ENCODE measurements around the gene CCL2. TPM values are rescaled to one million over a fixed set of nuclear protein-coding genes. Genes with fewer than 3 reads are reported as not detected.

The CCL2 gene
- total and polyA plus RNA-seq, 2 of the 8 experiments (the other 6 are each of a cell fraction or from before 2014, with no cell fraction given): 3.0 to 3.7 TPM

DNA sequence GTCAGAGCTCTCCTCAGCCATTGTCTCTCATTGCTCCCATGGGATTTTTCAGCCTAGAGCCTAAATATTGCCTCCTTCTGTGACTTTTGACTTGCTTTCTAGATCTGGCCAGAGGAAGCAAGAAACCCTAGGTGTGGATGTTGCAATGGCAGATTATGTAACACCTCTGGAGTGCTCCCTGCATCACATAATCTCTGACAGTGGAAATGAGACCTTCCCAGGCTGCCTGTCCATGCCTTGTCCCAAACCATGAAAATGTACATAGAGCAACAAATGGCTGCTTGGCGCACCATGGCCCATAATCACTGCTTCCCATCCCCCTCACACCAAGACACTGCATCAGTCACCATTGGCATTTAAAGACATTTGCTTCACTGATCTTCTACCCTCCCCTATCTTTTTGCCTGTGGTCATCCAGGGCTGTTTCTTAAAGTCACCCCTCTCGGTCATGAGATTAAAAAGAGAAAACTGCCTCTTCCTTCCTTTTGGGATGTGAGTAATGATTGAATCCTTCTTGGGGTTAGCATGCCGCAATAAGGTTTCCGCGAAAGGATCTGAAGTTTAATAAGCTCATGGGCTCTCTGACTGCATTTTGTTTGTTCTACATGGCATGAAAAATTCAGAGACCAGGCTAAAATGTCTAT is 34.2 kb upstream of the CCL2 start:
- H3K4me2 ChIP-seq (ENCODE audit: insufficient read depth in 1 of 2, low read depth in 2 of 2, low read length in 2 of 2): no peak overlapping the region
- CTCF ChIA-PET (ENCODE audit: partially characterized antibody): interaction anchor here (1.0 to 3.1 kb wide), 4 partner anchors 20 to 140 kb away, joined by 3 to 17 read pairs (median 8); no protein-coding TSS in a partner anchor

More for the DNA sequence above, 34.2 kb upstream of the CCL2 start:
- Histone ChIP-seq H2AK5ac (ENCODE audit: low read depth, low read length) (no peak overlapping the region), H4K8ac (ENCODE audit: extremely low read depth, insufficient read depth, low read length) (no peak overlapping the region), H3K27ac (ENCODE audit: low read depth, low read length) (no peak overlapping the region), H2BK120ac (replicated peaks; ENCODE audit: low read depth, low read length) (no peak overlapping the region), H3K23ac (ENCODE audit: insufficient read length) (no peak overlapping the region), H3K4me1 (replicated peaks in 1 of 4; ENCODE audit: control insufficient read depth in 3 of 4, insufficient read depth in 4 of 4, low read length in 3 of 4) (no peaks in the 10 kb centered on the region), H3K79me2 (ENCODE audit: control insufficient read depth in 1 of 2, insufficient read depth in 2 of 2, low read length in 2 of 2) (no peaks in the 10 kb centered on the region), H3K36me3 (ENCODE audit: control insufficient read depth in 2 of 4, insufficient read depth in 4 of 4, low read length in 3 of 4) (no peaks in the 10 kb centered on the region), H3K56ac (replicated peaks; ENCODE audit: insufficient read length, low read depth, low read length) (no peak overlapping the region), H2BK5ac (ENCODE audit: low read depth, low read length) (no peak overlapping the region; the same call in 1 of the 2 replicates), H3K27me3 (replicated peaks in 1 of 4; ENCODE audit: control insufficient read depth in 3 of 4, extremely low read depth in 1 of 4, insufficient read depth in 3 of 4, low read length in 3 of 4) (no peaks in the 10 kb centered on the region), H3K23me2 (ENCODE audit: low read depth, low read length) (no peaks in the 10 kb centered on the region), H4K91ac (replicated peaks; ENCODE audit: insufficient read length, low read length) (no peak overlapping the region), H2BK20ac (ENCODE audit: low read length) (0 out of 2 replicates have a peak overlapping the region, but pooled peaks have one; percentile 40), H3K4ac (replicated peaks; ENCODE audit: insufficient read length, low read depth, low read length) (no peak overlapping the region), H3K4me3 (ENCODE audit: extremely low read depth in 1 of 4, insufficient read depth in 2 of 4, low read depth in 3 of 4, low read length in 4 of 4) (no peak overlapping the region), H4K20me1 (replicated peaks in 1 of 2; ENCODE audit: control insufficient read depth in 1 of 2, insufficient read depth in 2 of 2, low read length in 2 of 2) (no peaks in the 10 kb centered on the region), H3K14ac (ENCODE audit: insufficient read length) (no peak overlapping the region), H2AFZ (ENCODE audit: low read length) (no peak overlapping the region), H3K79me1 (ENCODE audit: low read depth, low read length) (no peaks in the 10 kb centered on the region), H3K9ac (replicated peaks in 1 of 4; ENCODE audit: extremely low read depth in 1 of 4, low read depth in 3 of 4, low read length in 3 of 4) (no peak overlapping the region), H2BK15ac (ENCODE audit: low read length) (no peak overlapping the region), H3K18ac (ENCODE audit: extremely low read depth, low read length) (no peak overlapping the region), H3K9me3 (ENCODE audit: insufficient read depth in 2 of 2, low read depth in 1 of 2, low read length in 1 of 2) (peaks cover 0 to 1% of the 10 kb centered on the region in 2 experiments; a peak in 2 of 4 replicates), H2BK12ac (ENCODE audit: low read depth, low read length) (no peak overlapping the region), H4K5ac (ENCODE audit: insufficient read length, low read depth, low read length) (no peak overlapping the region)
- WGBS, 2 experiments (ENCODE audit: extremely low coverage in 1 of 2, insufficient coverage in 1 of 2, insufficient read length in 1 of 2, insufficient replicate concordance in 2 of 2, low coverage in 1 of 2, low lambda C conversion rate in 2 of 2, missing lambda C conversion rate in 1 of 2): 94% methylated on average over 5 of the region's 5 CpGs; no CpG with 5 or more reads in 1 of the 2 experiments
- POLR2A ChIA-PET (ENCODE audit: partially characterized antibody): no interaction called here
- FAIRE-seq: no peak
- DNase-seq (ENCODE audit: low read depth in 1 of 2, low spot score in 2 of 2): no peak
- TF ChIP-seq POLR2A (IDR thresholded peaks at IDR 0.05; ENCODE audit: control extremely low read depth in 1 of 2, low read depth in 2 of 2, low read length in 2 of 2) (no peak), RNF2 (IDR thresholded peaks at IDR 0.05; ENCODE audit: borderline replicate concordance, low read depth, low read length, missing control alignments, poor library complexity, severe bottlenecking) (no peak), POLR2AphosphoS5 (IDR thresholded peaks at IDR 0.05; ENCODE audit: low read depth, low read length) (no peak), SIN3A (conservative IDR thresholded peaks at IDR 0.05 in 1 of 2, IDR thresholded peaks at IDR 0.05 in 1 of 2; ENCODE audit: low read depth in 1 of 2, low read length in 2 of 2) (no peak), KDM5A (IDR thresholded peaks at IDR 0.05; ENCODE audit: low read length) (no peak), BACH1 (IDR thresholded peaks at IDR 0.05; ENCODE audit: low read length) (no peak), GTF2F1 (IDR thresholded peaks at IDR 0.05; ENCODE audit: borderline replicate concordance, low read depth, low read length) (no peak), TCF12 (IDR thresholded peaks at IDR 0.05; ENCODE audit: low read depth, low read length) (no peak)
- TF ChIP-seq, protein P1, sequence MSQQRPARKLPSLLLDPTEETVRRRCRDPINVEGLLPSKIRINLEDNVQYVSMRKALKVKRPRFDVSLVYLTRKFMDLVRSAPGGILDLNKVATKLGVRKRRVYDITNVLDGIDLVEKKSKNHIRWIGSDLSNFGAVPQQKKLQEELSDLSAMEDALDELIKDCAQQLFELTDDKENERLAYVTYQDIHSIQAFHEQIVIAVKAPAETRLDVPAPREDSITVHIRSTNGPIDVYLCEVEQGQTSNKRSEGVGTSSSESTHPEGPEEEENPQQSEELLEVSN (IDR thresholded peaks at IDR 0.05): no peak
- TF ChIP-seq, protein P2, sequence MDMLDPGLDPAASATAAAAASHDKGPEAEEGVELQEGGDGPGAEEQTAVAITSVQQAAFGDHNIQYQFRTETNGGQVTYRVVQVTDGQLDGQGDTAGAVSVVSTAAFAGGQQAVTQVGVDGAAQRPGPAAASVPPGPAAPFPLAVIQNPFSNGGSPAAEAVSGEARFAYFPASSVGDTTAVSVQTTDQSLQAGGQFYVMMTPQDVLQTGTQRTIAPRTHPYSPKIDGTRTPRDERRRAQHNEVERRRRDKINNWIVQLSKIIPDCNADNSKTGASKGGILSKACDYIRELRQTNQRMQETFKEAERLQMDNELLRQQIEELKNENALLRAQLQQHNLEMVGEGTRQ (IDR thresholded peaks at IDR 0.05; ENCODE audit: low read length): no peak
- TF ChIP-seq, protein P3, sequence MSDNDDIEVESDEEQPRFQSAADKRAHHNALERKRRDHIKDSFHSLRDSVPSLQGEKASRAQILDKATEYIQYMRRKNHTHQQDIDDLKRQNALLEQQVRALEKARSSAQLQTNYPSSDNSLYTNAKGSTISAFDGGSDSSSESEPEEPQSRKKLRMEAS (IDR thresholded peaks at IDR 0.05): no peak
